Measurements from ENCODE around the gene PDIA2.

The PDIA2 gene

GRCh38 chr16:309476-309875, 26.5 kb downstream of the PDIA2 start:
- TF ChIP-seq CTCF (conservative IDR thresholded peaks at IDR 0.05) (no peak), ZFX (IDR thresholded peaks at IDR 0.05) (no peak)
- no peak overlapping the region for H3K27ac ChIP-seq

DNA sequence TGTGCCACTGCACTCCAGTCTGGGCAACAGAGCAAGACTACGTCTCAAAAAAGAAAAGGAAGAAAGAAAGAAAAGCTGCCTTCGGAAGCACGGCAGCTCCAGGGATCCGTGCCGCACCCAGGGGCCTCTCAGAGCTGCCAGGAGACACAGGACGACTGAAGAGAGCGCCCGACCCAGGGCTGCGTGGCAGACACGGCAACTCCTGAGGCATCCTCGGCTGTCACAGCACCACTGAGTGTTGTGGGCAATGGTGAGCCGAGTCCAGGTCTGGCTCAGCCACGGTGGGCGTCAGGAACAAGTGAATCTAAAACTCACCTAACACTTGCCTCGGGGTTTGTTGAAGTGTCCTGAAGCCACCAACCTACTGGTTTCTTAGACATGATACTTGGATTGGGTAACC, 28.8 kb downstream of the PDIA2 start:
- H3K27ac ChIP-seq: no peak overlapping the region
- TF ChIP-seq ZFX (IDR thresholded peaks at IDR 0.05) (no peak), CTCF (conservative IDR thresholded peaks at IDR 0.05) (no peak)

- TF ChIP-seq CTCF (conservative IDR thresholded peaks at IDR 0.05): no peak
- TF ChIP-seq ZFX (IDR thresholded peaks at IDR 0.05): no peak
- no peak overlapping the region for H3K27ac ChIP-seq
Observed at GRCh38 chr16:314351-314750, 31.4 kb downstream of the PDIA2 start.

- TF ChIP-seq CTCF (conservative IDR thresholded peaks at IDR 0.05): no peak
- TF ChIP-seq ZFX (IDR thresholded peaks at IDR 0.05): no peak
Observed at GRCh38 chr16:314795-315299, 31.9 kb downstream of the PDIA2 start.

GRCh38 chr16:316741-317464, 33.9 kb downstream of the PDIA2 start:
- TF ChIP-seq CTCF (conservative IDR thresholded peaks at IDR 0.05) (no peak), ZFX (IDR thresholded peaks at IDR 0.05) (no peak)
- H3K27ac ChIP-seq: no peak overlapping the region

More at GRCh38 chr16:314795-315299, 31.9 kb downstream of the PDIA2 start:
- no peak overlapping the region for H3K27ac ChIP-seq

DNA sequence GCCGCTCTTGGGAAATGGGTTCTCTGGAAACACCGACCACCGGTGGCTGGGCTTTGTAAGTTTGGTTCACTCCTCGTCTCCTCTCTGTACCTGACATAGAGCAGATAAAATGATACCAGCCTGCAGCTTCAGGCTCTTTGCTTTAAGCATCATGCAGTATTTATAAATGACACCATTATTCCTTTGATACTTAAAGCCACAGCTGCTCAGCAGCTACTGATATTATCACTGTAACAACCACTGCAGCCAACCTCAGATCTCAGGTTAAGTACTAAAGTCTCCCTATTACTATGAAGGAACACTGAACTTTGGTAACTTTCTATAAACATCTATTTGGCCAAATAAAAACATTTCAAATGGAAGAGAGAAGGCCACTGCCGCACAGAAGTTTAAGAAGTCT, 34.6 kb downstream of the PDIA2 start:
- no peak overlapping the region for H3K27ac ChIP-seq
- no peak for TF ChIP-seq CTCF (conservative IDR thresholded peaks at IDR 0.05)
- no peak for TF ChIP-seq ZFX (IDR thresholded peaks at IDR 0.05)

DNA sequence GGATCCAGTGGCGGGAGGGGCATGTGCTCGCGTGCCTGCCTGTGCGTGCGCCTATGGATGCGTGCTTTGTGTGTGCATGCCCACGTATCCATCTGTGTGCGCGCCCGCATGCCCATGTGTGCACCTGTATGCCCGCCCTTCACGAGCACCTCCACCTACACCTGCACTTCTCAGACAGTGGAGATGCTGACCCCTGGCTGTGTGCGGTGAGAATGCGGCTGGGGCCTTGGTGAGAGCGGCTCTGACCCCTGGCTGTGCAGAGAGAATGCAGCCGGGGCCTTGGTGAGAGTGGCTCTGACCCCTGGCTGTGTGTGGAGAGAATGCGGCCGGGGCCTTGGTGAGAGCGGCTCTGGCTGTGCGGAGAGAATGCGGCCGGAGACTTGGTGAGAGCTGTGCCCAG, 35.7 kb downstream of the PDIA2 start:
- no peak for TF ChIP-seq ZFX (IDR thresholded peaks at IDR 0.05)
- TF ChIP-seq CTCF (conservative IDR thresholded peaks at IDR 0.05): no peak

More for the DNA sequence above, 35.7 kb downstream of the PDIA2 start:
- H3K27ac ChIP-seq: no peak overlapping the region
